Hippocampal formation (tissue), 2 donors: ENCODE measurements around the gene CACNA1A.
"Not testable (repeated sequence)": the region's sequence is repeated elsewhere in the genome, so short reads cannot be mapped to it uniquely, and the experiment has no call there.

Source experiments
- DNase-seq, 2 donors: peaks; one replicate each; lab custom pipeline; 2025; lab: John Stamatoyannopoulos, UW

The CACNA1A gene

DNA sequence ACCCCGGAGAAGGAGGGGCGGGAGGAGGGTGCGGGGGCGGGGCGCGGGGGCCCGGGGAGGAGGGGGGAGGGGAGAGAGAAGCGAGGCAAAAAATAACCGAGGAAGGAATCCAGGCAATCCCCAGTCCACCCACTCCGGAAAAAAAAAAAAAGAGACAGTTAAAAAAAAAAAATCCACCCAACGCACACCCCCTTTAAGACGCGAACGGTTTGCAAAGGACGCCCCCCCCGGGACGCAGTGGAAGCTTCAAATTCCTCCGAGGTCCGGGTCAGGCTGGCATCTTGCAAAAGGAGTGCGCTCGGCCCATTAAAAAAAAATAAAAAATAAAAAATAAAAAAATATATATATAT lies at the start of gene CACNA1A:
Gene CACNA1A (minus strand): TSS at position 9 of the 350 bp plus-strand sequence. CDS start 255 bp downstream, outside the sequence.
- DNase-seq = no peak

DNA sequence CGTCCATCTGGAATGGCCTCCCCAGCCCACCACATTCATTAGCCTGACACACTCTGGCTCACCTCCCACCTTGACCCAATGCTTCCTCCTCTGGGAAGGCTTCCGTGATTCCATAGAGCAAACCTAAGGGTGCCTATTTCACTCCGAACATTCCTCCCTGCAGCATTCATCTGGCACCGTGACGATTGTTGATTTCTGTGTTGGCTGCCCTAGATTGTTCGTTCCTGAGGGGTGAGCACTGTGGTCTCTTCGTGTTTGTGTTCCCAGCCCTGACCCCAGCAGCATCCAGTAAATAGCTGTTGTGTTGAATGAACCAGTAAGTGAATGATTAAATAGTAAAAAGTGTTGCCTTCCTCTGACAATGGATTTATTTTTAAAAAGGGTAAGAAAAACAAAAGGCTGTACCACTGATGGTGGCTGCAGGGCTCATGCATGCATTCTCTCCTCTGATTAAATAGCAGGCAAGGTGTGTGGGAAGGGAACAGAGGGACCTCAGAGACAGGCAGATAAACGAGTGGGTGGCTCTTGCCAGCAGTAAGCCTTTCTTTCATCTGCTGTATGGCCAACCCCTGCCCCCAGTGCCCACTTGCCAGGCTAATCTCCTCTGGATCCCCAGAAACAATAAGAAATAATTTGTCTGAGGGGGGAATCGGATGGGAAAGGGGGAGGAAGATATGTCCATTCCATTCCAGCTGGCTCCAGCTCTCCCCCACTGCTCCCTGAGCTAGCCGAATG lies 48.4 kb upstream of the CACNA1A start:
- no peak for DNase-seq

DNA sequence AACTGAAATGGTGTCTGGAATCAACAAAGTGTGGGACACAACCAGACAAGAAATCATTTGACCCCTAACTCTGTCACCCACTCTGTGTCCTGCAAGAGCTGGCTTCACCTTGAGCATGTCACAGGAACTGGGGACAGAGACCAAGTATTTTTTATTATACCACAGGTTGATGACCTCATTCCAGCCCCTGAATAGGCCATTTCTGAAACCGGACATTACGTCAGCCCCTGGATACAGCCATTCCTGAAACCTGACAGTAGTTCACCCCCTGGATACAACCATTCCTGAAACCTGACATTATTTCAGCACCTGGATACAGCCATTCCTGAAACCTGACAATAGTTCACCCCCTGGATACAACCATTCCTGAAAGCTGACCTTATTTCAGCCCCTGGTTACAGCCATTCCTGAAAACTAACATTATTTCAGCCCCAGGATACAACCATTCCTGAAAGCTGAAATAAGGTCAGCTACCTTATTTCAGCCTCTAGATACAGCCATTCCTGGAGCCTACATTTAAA lies 47.7 kb upstream of the CACNA1A start:
- no peak for DNase-seq

DNA sequence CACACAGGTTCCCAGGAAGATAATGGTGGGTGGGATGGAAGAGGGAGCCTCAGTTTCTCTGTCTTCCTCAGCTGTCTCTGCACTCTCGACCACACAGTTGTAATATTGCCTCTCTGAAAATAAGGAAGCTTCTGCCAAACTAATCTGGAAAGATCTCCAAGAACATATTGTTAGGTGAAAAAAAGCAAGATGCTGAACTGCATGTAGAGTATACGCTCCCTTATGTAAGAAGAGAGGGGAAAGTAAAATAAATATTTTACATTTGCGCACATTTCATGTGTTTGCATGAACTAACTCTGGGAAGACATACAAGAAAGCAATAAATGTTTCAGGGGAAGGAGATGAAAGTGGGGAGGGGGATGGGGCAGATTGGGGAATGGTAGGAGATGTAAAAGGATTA lies 41.9 kb upstream of the CACNA1A start:
- no peak for DNase-seq

DNA sequence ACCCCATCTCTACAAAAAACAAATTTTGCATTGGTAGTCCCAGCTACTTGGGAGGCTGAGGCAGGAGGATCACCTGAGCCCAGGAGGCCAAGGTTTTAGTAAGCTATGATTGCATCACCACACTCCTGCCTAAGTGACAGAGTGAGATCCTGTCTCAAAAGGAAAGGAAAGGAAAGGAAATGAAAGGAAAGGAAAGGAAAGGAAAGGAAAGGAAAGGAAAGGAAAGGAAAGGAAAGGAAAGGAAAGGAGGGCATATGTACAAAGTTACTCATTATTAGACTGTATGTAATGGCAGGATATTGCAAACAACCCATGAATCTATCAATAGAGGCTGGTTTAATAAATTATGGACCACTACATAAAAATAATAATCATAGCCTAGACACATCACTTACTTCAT lies 40.8 kb upstream of the CACNA1A start:
- DNase-seq = no peak

DNA sequence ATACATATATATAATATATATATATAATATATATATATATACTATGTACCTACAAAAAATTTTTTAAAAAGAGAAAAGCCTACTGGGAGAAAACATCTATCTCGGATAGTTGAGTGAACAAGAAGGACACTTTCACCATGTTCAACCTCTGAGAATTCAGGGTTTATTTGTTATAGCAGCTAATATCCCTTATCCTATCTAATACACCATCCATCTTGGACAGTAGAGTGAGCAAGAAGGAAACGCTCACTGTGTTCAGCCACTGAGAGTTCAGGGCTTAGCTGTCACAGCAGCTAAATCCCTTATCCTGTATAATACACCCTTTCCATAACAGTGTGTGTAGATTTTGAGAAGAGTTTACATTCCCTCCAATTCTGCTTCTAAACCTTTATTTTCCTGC lies 38.1 kb upstream of the CACNA1A start:
- DNase-seq = no peak

DNA sequence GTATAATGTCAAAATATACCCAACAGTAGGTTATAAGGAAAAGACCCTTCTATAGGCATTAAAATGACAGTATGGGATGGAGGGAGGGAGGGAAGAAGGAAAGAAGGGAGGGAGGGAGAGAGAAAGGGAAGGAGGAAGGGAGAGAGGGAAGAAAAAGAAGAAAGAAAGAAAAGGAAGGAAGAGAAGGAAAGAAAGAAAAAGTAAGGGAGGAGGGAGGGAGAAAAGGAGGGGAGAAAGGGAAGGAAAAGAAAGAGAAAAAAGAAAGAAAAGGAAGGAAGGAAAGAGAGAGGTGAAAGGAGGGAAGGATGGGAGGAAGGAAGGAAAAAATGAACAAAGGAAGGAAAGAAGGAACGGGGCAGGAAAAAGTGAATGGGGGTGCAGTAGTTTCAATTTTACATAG lies 35.3 kb upstream of the CACNA1A start:
- DNase-seq = no peak

DNA sequence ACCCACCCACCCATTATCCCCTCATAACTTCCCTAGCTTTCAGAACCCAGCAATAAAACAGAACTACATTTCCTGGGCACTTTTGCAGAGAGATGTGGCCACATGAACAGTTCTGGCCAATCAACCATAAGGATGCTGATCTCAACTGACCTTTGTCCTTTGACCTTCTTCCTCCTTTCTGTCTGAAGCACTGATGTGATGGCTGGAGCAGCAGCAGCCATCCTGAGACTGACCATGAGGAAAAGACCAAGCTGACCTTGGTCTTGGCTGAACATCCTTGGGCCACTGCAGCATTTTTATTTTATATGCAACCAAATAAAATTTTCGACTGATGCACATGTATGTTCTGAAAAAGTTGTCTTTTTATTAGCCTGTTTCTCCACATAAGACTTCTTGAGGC lies 33.1 kb upstream of the CACNA1A start:
- DNase-seq = no peak

DNA sequence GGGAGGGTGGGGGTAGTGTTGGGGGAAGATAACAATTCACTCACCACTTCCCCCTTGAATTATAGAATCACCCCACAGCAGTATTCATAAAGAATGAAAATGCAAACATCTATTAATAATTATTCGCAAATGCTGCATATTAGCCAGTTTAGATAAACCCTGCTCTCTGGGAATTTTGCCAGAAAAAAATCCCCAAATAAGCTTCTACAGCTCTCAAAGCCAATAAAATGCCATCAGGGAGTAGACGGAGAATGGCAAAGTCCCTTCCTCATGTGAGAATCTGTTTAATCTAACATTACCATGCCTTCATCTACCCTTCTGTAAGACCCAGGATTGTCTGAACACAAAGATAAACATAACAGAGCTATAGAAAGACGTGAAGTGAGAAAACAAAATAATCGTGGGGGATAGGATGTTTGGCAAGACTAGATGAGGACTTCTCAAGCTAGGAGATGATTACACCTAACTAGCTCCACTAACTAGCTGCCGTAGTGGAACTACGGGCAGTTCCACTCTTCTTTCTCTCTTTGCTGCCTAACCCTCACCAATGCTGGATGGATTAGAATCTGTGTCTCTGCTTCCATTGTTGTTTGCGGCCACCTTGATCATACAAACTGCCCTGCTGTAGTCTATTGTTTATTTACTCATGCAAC lies 32.4 kb upstream of the CACNA1A start:
- DNase-seq = no peak

DNA sequence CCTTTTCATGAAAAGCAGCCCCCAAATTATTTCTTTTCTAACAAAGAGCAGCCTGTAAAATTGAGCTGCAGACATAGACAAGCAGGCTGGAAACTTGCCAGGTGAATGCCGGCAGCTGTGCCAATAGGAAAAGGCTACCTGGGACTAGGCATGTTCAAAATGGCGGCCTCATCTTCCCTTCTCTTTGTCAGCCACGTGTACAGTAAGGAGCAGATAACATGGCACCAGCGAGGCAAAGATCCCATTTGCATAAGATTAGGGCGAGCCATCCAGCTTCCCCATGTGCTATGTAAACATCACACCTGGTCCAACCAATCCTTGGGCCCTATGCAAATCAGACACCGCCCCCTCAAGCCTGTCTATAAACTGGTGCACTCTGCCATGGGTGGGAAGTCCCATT lies 31.2 kb upstream of the CACNA1A start:
- DNase-seq = no peak

DNA sequence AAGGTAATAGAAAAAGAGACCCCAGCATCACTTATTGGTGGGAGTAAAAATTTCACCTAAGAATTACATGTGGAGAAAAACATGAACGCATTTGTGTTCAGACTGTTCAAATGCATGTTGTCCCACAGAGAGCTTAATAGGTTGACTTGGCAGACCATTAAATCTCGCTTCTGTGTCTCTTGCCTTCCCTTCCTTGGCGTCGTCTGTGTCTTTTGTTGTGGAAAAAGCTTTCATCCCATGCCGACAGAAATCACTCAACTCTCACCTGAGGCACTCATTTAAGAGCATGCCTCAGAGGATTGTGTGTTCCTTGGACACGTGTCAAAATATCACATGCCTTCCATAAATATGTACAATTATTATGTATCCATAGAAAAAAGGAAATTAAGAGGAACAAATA lies 24.4 kb upstream of the CACNA1A start:
- DNase-seq = no peak

DNA sequence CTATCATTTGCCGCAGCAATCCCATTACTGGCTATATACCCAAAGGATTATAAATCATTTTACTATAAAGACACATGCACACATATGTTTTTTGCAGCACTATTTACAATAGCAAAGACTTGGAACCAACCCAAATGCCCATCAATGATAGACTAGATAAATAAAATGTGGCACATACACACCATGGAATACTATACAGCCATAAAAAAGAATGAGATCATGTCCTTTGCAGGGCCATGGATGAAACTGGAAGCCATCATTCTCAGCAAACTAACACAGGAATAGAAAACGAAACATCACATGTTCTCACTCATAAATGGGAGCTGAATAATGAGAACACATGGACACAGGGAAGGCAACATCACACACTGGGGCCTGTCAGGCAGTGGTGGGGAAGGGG lies 23.4 kb upstream of the CACNA1A start:
- DNase-seq = not testable (repeated sequence)

DNA sequence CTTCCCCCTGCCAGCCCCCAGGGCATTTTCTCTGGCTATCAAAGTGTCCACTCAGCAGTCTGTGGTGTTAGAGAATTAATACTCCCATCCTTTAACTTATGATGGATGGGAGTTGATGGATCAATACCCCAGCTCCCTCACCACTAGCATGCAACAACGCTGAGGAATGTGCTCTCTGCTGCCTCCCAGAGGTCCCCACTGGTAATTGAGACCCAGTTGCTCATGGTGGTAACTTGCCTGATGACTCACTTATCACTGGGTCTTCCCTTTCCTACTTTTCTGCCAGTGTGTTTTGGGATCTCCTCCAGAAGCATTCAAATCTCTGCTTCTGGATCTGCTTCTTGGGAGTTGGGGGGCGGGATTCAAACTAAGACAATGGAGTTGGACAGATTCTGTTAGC lies 20.3 kb upstream of the CACNA1A start:
- no peak for DNase-seq

DNA sequence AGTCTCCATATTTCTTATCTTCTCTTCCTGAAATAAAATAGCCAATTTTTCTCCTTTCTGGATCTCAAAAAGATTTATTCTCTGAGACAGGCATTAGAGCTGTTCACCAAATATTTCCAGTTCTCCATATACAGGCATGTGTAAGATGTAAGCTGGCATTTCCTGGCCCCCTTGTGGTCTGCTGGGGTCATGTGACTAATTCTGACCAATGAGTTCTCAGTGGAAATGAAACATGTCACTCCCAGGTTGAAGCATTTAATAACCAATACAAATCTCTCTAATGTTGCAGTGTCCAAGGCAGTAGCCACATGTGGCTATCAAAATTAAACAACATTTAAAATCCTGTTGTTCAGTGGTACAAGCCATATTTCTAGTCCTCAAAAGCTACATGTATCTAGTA lies 14.8 kb upstream of the CACNA1A start:
- no peak for DNase-seq

DNA sequence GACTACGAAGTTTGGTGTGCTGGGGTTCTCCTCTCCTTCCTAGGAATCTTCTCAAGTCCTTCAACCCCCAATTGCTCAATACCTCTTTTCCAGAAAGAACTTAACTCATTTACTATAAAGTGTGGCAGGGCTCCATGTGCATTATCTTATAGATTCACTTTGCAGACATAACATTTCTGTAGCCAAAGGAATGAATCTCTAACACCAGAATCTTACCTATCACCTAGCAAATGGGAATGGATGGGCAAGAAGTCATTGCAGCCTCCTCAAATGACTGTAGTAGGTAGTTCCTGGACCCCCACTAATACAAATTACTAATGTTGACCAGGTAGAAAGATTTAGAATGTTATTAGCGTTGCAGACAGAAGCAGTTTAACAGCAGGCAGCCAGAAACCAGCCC lies 5.7 kb upstream of the CACNA1A start:
- no peak for DNase-seq

DNA sequence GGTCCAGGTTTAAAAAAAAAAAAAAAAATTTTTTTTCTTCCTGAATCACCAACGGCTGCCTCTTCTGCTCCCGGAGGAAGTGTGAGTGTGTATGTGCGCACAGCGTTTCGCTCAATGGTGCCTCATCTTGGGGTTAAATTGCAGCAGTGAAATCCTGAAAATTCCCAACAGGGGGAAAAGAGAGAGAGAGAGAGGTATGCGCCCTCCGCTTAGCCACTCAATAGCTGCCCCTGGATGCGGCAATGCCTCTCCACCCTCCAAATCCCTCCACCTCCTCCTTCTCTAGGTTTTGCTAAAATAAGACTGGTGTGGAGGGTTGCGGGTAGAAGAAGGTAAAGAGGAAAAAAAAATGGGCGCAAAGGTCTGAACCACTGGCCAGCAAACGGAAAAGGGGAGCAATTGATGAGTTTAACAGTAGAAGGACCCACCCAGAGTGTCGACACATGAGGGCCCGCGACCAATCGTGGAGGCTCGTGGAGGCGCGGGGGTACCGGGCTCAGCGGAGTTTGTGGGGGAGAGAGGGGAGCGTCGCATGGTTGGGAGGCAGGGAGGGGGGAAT lies 853 bp upstream of the CACNA1A start:
- no peak for DNase-seq

DNA sequence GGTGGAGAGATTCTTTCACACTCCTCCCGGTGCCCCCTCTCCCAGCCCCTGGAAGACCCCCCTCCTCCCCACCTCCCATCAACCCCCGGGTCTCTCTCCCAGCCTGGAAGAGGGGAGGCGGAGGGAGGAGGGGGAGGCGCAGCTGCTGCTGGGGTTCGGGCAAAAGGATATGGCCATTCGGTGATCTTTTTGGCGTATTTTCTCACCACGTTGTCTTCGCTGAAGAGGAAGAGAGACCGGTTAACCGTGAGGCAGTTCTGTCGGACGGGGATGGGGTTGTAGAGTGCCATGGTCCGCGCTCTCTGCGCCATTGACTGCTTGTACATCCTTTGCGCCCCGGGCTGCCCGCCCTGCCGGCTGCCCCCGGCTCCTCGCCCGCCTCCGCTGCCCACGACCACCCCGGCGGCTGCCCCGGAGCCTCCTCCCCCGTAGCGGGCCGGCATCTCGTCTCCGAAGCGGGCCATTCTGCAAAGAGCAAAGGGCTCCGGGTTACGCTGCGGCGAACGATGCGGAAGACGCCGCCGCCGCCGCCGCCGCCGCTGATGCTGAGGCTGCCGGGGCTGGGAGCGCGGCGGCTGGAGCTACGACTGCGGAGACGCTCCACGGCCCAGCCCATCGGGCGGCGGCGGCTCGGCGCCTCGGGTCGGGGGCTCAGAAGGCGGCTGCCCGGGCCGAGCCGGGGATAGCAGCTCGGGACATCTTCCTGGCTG lies 363 bp downstream of the CACNA1A start:
- no peak for DNase-seq

DNA sequence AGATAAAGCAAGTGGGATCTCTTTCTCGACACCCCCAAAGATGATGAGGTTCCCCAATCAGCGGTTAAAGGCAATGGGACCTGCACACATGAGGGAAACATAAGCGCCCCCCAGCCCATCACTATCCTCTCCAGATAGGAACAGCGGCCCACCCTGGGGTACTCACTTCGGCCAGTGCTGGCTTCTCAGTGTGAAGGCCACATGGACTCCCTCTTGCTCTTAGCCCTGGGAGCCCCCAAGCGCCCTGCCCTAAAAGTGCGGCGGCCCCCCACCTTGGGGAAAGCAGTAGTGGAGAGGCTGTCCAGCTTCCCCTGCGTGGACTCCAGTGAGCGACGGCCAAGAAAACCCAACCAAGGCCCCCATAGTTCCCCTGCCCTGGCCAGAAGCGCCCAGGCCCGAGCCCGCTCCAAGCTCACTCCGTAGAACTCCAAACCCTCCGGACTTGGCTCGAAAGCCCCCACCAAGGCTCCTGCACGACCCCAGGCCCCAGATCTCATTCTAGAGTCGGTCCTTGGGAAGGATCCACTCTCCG lies 1.0 kb downstream of the CACNA1A start:
- no peak for DNase-seq

DNA sequence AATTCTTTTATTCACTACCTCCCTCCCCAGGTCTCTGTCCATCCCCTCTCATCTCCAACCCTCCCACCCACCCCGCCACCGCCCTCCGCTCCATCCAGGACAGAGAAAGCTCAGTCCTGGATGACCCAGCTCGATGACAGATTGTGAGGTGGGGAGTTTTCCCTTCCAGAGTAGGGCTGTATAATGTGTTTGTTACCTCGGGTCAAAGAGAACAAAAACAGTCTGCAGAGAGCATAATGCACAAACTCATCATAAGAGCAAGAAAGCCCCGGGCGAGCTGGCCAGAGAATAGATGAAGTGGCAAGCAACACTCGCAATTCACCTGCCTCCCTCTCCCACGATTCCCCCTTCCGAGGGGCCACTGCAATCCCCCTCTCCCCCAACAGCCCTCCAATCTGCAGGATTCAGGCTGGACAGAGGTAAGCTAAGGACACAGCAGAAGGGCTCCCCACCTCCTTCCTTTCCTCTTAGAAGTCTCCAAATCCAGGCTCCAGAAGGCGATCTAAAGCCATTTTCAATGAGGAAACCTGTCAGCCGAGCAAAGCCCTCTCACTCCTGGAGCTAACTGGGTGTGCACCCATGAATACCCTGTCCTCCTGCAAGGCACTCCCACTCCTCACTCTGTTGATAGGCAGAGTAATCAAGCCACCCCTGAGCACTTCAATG lies 2.6 kb downstream of the CACNA1A start:
- DNase-seq = no peak

DNA sequence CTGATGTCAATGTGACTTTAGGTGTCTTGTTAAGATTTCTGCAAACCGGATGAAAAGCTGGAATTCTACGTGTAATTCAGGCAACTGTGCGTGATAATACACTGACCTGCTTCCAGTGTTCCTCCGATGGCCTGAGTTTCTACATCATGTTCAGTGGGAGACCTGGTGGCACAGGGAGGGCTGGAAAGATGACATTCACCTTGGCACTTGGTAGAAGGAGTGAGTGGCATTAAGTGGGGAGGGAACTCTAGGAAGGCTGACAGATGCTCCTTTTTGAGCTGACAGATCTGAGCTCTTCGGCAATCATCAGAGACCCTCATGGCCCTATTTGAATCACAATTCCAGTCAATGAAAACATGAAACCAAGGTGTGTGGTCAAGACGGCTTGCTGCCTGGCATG lies 4.0 kb downstream of the CACNA1A start:
- no peak for DNase-seq

DNA sequence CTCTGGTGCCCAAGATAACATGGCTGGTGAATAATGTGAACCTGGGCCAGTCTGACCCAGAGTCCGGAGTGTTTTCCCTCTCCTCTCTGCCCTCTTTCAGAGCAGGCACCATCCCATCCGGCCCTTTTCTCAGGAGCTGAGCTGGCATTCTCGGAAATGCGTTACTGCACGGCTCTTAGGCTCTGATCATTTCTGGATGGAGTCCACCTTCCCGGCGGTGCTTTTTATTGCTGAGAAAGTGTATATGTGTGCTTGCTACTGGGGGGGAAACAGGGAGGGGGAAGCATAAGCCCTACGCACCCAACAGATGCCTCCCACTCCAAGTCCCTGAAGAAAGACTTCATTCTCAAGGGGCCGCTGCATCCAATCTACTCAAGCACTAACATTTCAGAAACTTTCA lies 6.6 kb downstream of the CACNA1A start:
- no peak for DNase-seq
